ENCODE results near the gene TRAF1. TPM values are rescaled to one million over a fixed set of nuclear protein-coding genes. Genes with fewer than 3 reads are reported as not detected.

Gene TRAF1
- total RNA-seq, 2 donors from 2014 or later, result 3.6 to 8.2 TPM

DNA sequence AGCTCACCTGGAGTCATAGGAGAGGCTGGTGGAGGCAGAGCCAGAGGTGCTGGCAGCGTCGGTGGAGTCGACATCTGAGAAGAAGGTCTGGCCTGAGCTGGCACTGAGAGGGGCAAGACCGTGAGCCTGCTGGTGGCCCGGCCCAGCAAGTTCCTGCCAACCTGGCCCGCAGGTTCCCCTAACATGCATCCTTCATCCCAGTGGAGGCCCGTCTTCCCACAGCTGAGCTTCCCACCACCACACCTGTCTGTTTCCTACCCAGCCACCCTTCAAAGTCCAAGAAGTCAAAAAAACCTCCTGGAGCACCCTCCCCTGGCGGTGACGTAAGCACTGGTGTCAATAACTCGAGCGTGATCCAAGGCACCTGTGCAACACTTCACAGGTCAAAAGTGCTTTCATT is 66.5 kb downstream of the TRAF1 start:
- Mint-ChIP-seq H3K4me1 (no peaks in the 10 kb centered on the region), H3K36me3 (ENCODE audit: low read depth) (peaks cover 2% of the 10 kb centered on the region), H3K27me3 (ENCODE audit: insufficient read depth) (no peaks in the 10 kb centered on the region), H3K27ac (no peak overlapping the region), H3K9me3 (no peaks in the 10 kb centered on the region), H3K4me3 (no peak overlapping the region)
- 93 to 97% methylated on average over 8 to 11 of the region's 11 CpGs for WGBS, 2 experiments (ENCODE audit: insufficient coverage in 1 of 2, insufficient read length in 1 of 2)
- H3K4me3 ChIP-seq (ENCODE audit: low read length), result no peak overlapping the region
- H3K27ac ChIP-seq (ENCODE audit: low read depth, low read length), result no peak overlapping the region
- no peaks in the 10 kb centered on the region for H3K27me3 ChIP-seq (ENCODE audit: control insufficient read depth, insufficient read depth, low read length, poor library complexity, severe bottlenecking)
- H3K9ac ChIP-seq (ENCODE audit: extremely low read depth, low read length, poor library complexity, severe bottlenecking), result no peak overlapping the region
- TF ChIP-seq, protein P1, sequence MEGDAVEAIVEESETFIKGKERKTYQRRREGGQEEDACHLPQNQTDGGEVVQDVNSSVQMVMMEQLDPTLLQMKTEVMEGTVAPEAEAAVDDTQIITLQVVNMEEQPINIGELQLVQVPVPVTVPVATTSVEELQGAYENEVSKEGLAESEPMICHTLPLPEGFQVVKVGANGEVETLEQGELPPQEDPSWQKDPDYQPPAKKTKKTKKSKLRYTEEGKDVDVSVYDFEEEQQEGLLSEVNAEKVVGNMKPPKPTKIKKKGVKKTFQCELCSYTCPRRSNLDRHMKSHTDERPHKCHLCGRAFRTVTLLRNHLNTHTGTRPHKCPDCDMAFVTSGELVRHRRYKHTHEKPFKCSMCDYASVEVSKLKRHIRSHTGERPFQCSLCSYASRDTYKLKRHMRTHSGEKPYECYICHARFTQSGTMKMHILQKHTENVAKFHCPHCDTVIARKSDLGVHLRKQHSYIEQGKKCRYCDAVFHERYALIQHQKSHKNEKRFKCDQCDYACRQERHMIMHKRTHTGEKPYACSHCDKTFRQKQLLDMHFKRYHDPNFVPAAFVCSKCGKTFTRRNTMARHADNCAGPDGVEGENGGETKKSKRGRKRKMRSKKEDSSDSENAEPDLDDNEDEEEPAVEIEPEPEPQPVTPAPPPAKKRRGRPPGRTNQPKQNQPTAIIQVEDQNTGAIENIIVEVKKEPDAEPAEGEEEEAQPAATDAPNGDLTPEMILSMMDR (conservative IDR thresholded peaks at IDR 0.05), result no peak
- no peaks in the 10 kb centered on the region for H3K9me3 ChIP-seq (ENCODE audit: control insufficient read depth, low read length)
- no peak for DNase-seq
- no peaks in the 10 kb centered on the region for H3K4me1 ChIP-seq (ENCODE audit: control insufficient read depth, insufficient read depth, low read length)
- peaks cover 23% of the 10 kb centered on the region for H3K36me3 ChIP-seq (ENCODE audit: control insufficient read depth, insufficient read depth, low read length)

DNA sequence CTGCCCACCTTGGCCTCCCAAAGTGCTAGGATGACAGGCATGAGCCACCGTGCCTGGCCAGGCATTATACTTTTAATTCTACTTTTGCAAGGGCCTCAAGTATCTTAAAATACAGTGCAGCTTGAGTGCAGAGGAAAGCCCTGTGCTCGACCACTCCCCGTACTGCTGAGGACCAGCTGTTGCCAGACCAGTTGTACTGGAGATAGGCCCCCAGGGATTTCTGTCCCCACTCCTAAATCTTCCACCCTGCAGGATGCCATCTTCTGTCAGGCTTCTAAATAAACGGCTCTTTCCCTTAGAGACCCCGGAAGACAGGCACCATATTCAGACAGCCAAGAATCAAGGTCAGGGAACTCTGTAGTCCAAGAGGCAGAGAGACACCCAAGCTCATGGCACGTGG is 67.2 kb downstream of the TRAF1 start:
- Histone ChIP-seq H3K27ac (ENCODE audit: low read depth, low read length) (no peak overlapping the region), H3K9ac (ENCODE audit: extremely low read depth, low read length, poor library complexity, severe bottlenecking) (no peak overlapping the region), H3K9me3 (ENCODE audit: control insufficient read depth, low read length) (no peaks in the 10 kb centered on the region), H3K4me3 (ENCODE audit: low read length) (no peak overlapping the region), H3K27me3 (ENCODE audit: control insufficient read depth, insufficient read depth, low read length, poor library complexity, severe bottlenecking) (no peaks in the 10 kb centered on the region), H3K4me1 (ENCODE audit: control insufficient read depth, insufficient read depth, low read length) (no peaks in the 10 kb centered on the region), H3K36me3 (ENCODE audit: control insufficient read depth, insufficient read depth, low read length) (peaks cover 23% of the 10 kb centered on the region)
- Mint-ChIP-seq H3K4me1 (no peaks in the 10 kb centered on the region), H3K4me3 (no peak overlapping the region), H3K9me3 (no peaks in the 10 kb centered on the region), H3K27ac (no peak overlapping the region), H3K36me3 (ENCODE audit: low read depth) (peaks cover 2% of the 10 kb centered on the region), H3K27me3 (ENCODE audit: insufficient read depth) (no peaks in the 10 kb centered on the region)
- DNase-seq, result peak; percentile 20
- TF ChIP-seq, protein P1 (conservative IDR thresholded peaks at IDR 0.05), result no peak
- 92 to 93% methylated on average over 6 of the region's 6 CpGs for WGBS, 2 experiments (ENCODE audit: insufficient coverage in 1 of 2, insufficient read length in 1 of 2)

DNA sequence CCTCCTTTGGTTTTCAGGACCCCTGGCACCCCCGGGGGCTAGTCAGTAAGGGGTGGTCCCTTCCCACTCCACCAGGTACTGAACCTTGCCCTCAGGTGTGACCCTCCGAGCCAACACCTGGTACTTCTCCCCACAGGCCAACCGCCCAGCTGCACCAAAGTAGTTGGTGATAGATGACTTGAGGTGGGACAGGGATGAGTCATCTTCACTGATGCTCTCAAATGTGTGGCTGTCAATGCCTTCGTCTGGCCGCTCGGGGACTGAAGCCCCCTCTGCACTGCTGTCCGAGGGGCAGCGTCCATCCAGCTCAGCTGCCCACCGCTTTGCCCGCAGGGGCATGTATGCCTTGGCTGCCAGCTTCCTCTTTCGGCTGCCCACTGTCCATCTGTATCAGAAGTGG is 68.7 kb downstream of the TRAF1 start:
- no peaks in the 10 kb centered on the region for H3K9me3 ChIP-seq (ENCODE audit: control insufficient read depth, low read length)
- H3K27ac Mint-ChIP-seq, result no peak overlapping the region
- peaks cover 32% of the 10 kb centered on the region for H3K36me3 ChIP-seq (ENCODE audit: control insufficient read depth, insufficient read depth, low read length)
- H3K9ac ChIP-seq (ENCODE audit: extremely low read depth, low read length, poor library complexity, severe bottlenecking), result no peak overlapping the region
- TF ChIP-seq, protein P1 (conservative IDR thresholded peaks at IDR 0.05), result no peak
- H3K4me1 Mint-ChIP-seq, result peaks cover 2% of the 10 kb centered on the region
- H3K36me3 Mint-ChIP-seq (ENCODE audit: low read depth), result peaks cover 2% of the 10 kb centered on the region
- H3K27ac ChIP-seq (ENCODE audit: low read depth, low read length), result no peak overlapping the region
- no peaks in the 10 kb centered on the region for H3K27me3 Mint-ChIP-seq (ENCODE audit: insufficient read depth)
- no peaks in the 10 kb centered on the region for H3K9me3 Mint-ChIP-seq
- no peaks in the 10 kb centered on the region for H3K27me3 ChIP-seq (ENCODE audit: control insufficient read depth, insufficient read depth, low read length, poor library complexity, severe bottlenecking)
- WGBS, 2 experiments (ENCODE audit: insufficient coverage in 1 of 2, insufficient read length in 1 of 2), result 80 to 95% methylated on average over 3 to 11 of the region's 11 CpGs
- H3K4me3 Mint-ChIP-seq, result no peak overlapping the region
- no peak overlapping the region for H3K4me3 ChIP-seq (ENCODE audit: low read length)
- DNase-seq, result peak; percentile 29
- H3K4me1 ChIP-seq (ENCODE audit: control insufficient read depth, insufficient read depth, low read length), result no peaks in the 10 kb centered on the region

Measured in endodermal cell (in vitro differentiated cells).